H1 (cell line): ENCODE measurements around the gene CHST8. TPM values are rescaled to one million over a fixed set of nuclear protein-coding genes. Genes with fewer than 3 reads are reported as not detected.
A peak's percentile ranks its signal among the peaks of the same experiment; 100 is the strongest.

Experiments
- CTCF ChIA-PET: fragments of 300-600 bp; sonication (Branson Sonifier 250); formaldehyde crosslinking; loops from one replicate; lab custom pipeline; 2021; ENCODE audit not compliant: partially characterized antibody; lab: Charles Lee
- POLR2A ChIA-PET: fragments of 300-600 bp; sonication (Branson Sonifier 250); formaldehyde crosslinking; loops from one replicate; lab custom pipeline; 2021; ENCODE audit warnings: inconsistent platforms; ENCODE audit not compliant: partially characterized antibody; lab: Charles Lee
- DNase-seq, 2 experiments: peaks; one replicate each; pipeline versions ENCODE4 v3.0.0 to v3.0.0-alpha.2; 2010 to 2022; ENCODE audit warnings: low spot score in 2 of 2, low read depth in 1 of 2, mixed read lengths in 1 of 2
- FAIRE-seq: peaks from 2 replicates; lab custom pipeline; 2011; peaks lifted over from hg19 to GRCh38; lab: Jason Lieb, UNC
- H2AFZ ChIP-seq: 2 replicates; pipeline ENCODE4 v1.8.1; 2012; ENCODE audit warnings: low read length, inconsistent platforms
- H2AK5ac ChIP-seq: 2 replicates; pipeline ENCODE4 v1.6.1; 2013; ENCODE audit warnings: low read depth, low read length
- H2BK120ac ChIP-seq: replicated peaks from 2 replicates; pipeline ENCODE3; 2013; ENCODE audit warnings: low read depth, low read length, inconsistent platforms
- H2BK12ac ChIP-seq: 2 replicates; pipeline ENCODE4 v1.6.1; 2013; ENCODE audit warnings: low read depth, low read length
- H2BK15ac ChIP-seq: 2 replicates; pipeline ENCODE4 v1.6.1; 2013; ENCODE audit warnings: low read length
- H2BK20ac ChIP-seq: 2 replicates; pipeline ENCODE4 v1.6.1; 2013; ENCODE audit warnings: low read length
- H2BK5ac ChIP-seq: 2 replicates; pipeline ENCODE4 v1.6.1; 2013; ENCODE audit warnings: low read depth, low read length
- H3K14ac ChIP-seq: 2 replicates; pipeline ENCODE4 v1.6.1; 2013; ENCODE audit warnings: inconsistent platforms; ENCODE audit not compliant: insufficient read length
- H3K18ac ChIP-seq: 2 replicates; pipeline ENCODE4 v1.6.1; 2013; ENCODE audit warnings: low read length; ENCODE audit errors: extremely low read depth
- H3K23ac ChIP-seq: 2 replicates; pipeline ENCODE4 v1.6.1; 2013; ENCODE audit warnings: inconsistent platforms; ENCODE audit not compliant: insufficient read length
- H3K23me2 ChIP-seq: 2 replicates; pipeline ENCODE4 v1.6.1; 2013; ENCODE audit warnings: low read depth, low read length
- H3K27ac ChIP-seq: 2 replicates; pipeline ENCODE4 v1.6.1; 2011; ENCODE audit warnings: low read depth, low read length, inconsistent platforms
- H3K27me3 ChIP-seq, 4 experiments: replicated peaks in 1 of 4; 1 replicate in 1 of 4; 2 replicates in 3 of 4; pipeline versions ENCODE4 v1.6.1 to v1.8.1; 2011 to 2013; ENCODE audit warnings: low read length in 3 of 4, mild to moderate bottlenecking in 3 of 4, inconsistent platforms in 2 of 4, mixed read lengths in 2 of 4, moderate library complexity in 1 of 4; ENCODE audit not compliant: control insufficient read depth in 3 of 4, insufficient read depth in 3 of 4; ENCODE audit errors: extremely low read depth in 1 of 4
- H3K36me3 ChIP-seq, 4 experiments: 2 replicates each; pipeline versions ENCODE4 v1.6.1 to v1.8.1; 2011 to 2013; ENCODE audit warnings: mild to moderate bottlenecking in 4 of 4, low read length in 3 of 4, moderate library complexity in 2 of 4, control low read depth in 1 of 4, inconsistent platforms in 1 of 4; ENCODE audit not compliant: insufficient read depth in 4 of 4, control insufficient read depth in 2 of 4
- H3K4ac ChIP-seq: replicated peaks from 2 replicates; pipeline ENCODE3; 2013; ENCODE audit warnings: low read length, low read depth, mixed read lengths, inconsistent platforms; ENCODE audit not compliant: insufficient read length
- H3K4me1 ChIP-seq, 4 experiments: replicated peaks in 1 of 4; 1 replicate in 1 of 4; 2 replicates in 3 of 4; pipeline versions ENCODE4 v1.6.1 to v1.8.1; 2011 to 2013; ENCODE audit warnings: low read length in 3 of 4, inconsistent platforms in 2 of 4, mixed read lengths in 1 of 4; ENCODE audit not compliant: insufficient read depth in 4 of 4, control insufficient read depth in 3 of 4
- H3K4me2 ChIP-seq, 2 experiments: 2 replicates each; pipeline versions ENCODE4 v1.6.1 to v1.8.1; 2011 to 2013; ENCODE audit warnings: low read depth in 2 of 2, low read length in 2 of 2, control low read depth in 1 of 2, inconsistent platforms in 1 of 2, mild to moderate bottlenecking in 1 of 2; ENCODE audit not compliant: insufficient read depth in 1 of 2
- H3K4me3 ChIP-seq, 4 experiments: fragments of 200-600, 300-600 bp in 1 of 4; sonication (generic), shearing (Covaris generic), sonication (Bioruptor Twin) in 1 of 4; 2 replicates each; pipeline versions ENCODE4 v1.5.1 to v1.8.1; 2011 to 2016; ENCODE audit warnings: low read length in 4 of 4, low read depth in 3 of 4, control low read depth in 2 of 4, inconsistent platforms in 2 of 4, mild to moderate bottlenecking in 2 of 4, mixed read lengths in 1 of 4, moderate library complexity in 1 of 4; ENCODE audit not compliant: insufficient read depth in 2 of 4; ENCODE audit errors: extremely low read depth in 1 of 4
- H3K56ac ChIP-seq: replicated peaks from 2 replicates; pipeline ENCODE3; 2013; ENCODE audit warnings: low read depth, mild to moderate bottlenecking, mixed read lengths, low read length, inconsistent platforms; ENCODE audit not compliant: insufficient read length
- H3K79me1 ChIP-seq: 2 replicates; pipeline ENCODE4 v1.6.1; 2013; ENCODE audit warnings: low read depth, low read length, control low read depth
- H3K79me2 ChIP-seq, 2 experiments: 2 replicates each; pipeline versions ENCODE4 v1.6.1 to v1.8.1; 2012 to 2013; ENCODE audit warnings: low read length in 2 of 2, mild to moderate bottlenecking in 2 of 2, inconsistent platforms in 1 of 2; ENCODE audit not compliant: insufficient read depth in 2 of 2, control insufficient read depth in 1 of 2
- H3K9ac ChIP-seq, 4 experiments: replicated peaks in 1 of 4; 1 replicate in 1 of 4; 2 replicates in 3 of 4; pipeline versions ENCODE4 v1.6.1 to v1.8.1; 2011 to 2013; ENCODE audit warnings: low read depth in 3 of 4, low read length in 3 of 4, control low read depth in 2 of 4, mild to moderate bottlenecking in 2 of 4, moderate library complexity in 2 of 4, inconsistent platforms in 1 of 4; ENCODE audit errors: extremely low read depth in 1 of 4
- H3K9me3 ChIP-seq, 2 experiments: 2 replicates each; pipeline versions ENCODE4 v1.6.1 to v1.8.1; 2012 to 2013; ENCODE audit warnings: mild to moderate bottlenecking in 2 of 2, moderate library complexity in 2 of 2, control low read depth in 1 of 2, inconsistent platforms in 1 of 2, low read depth in 1 of 2, low read length in 1 of 2, mixed read lengths in 1 of 2; ENCODE audit not compliant: insufficient read depth in 2 of 2
- H4K20me1 ChIP-seq, 2 experiments: replicated peaks in 1 of 2; 2 replicates each; pipeline versions ENCODE3 to v1.8.1; 2011 to 2013; ENCODE audit warnings: inconsistent platforms in 2 of 2, low read length in 2 of 2, mild to moderate bottlenecking in 1 of 2; ENCODE audit not compliant: insufficient read depth in 2 of 2, control insufficient read depth in 1 of 2
- H4K5ac ChIP-seq: 2 replicates; pipeline ENCODE4 v1.6.1; 2013; ENCODE audit warnings: low read length, low read depth, mixed read lengths, inconsistent platforms; ENCODE audit not compliant: insufficient read length
- H4K8ac ChIP-seq: 2 replicates; pipeline ENCODE4 v1.8.0; 2013; ENCODE audit warnings: mild to moderate bottlenecking, moderate library complexity, low read length, inconsistent platforms; ENCODE audit not compliant: insufficient read depth; ENCODE audit errors: extremely low read depth
- H4K91ac ChIP-seq: replicated peaks from 2 replicates; pipeline ENCODE3; 2013; ENCODE audit warnings: low read length, mixed read lengths, inconsistent platforms; ENCODE audit not compliant: insufficient read length
- EGR1 ChIP-seq: IDR thresholded peaks from 2 replicates; pipeline ENCODE4 v1.6.1; 2011; ENCODE audit warnings: low read depth, low read length, borderline replicate concordance
- RXRA ChIP-seq: IDR thresholded peaks from 2 replicates; pipeline ENCODE4 v1.6.1; 2011; ENCODE audit warnings: low read depth, mild to moderate bottlenecking, low read length, moderate library complexity; ENCODE audit not compliant: insufficient read depth
- WGBS, 2 experiments: shearing (Covaris generic) in 1 of 2; methylation state at CpG; one replicate each; pipeline versions ENCODE4 v1.1.6 to v1.1.7; 2013 to 2015; ENCODE audit warnings: low lambda C conversion rate in 2 of 2, mixed read lengths in 2 of 2, inconsistent platforms in 1 of 2, low coverage in 1 of 2, missing lambda C conversion rate in 1 of 2; ENCODE audit not compliant: insufficient replicate concordance in 2 of 2, insufficient coverage in 1 of 2, insufficient read length in 1 of 2; ENCODE audit errors: extremely low coverage in 1 of 2, missing lambda C conversion rate in 1 of 2; 5-methylcytosine and 5-hydroxymethylcytosine counted together
- polyA plus RNA-seq, 7 experiments: library from polyadenylated mRNA; depleted of rRNA in 3 of 7; stranded (reverse) in 5 of 7; unstranded in 2 of 7; fragments of >200 nt in 5 of 7; fragments of 200-250 nt in 2 of 7; gene quantifications; 1 replicate in 5 of 7; 2 replicates in 1 of 7; 4 replicates in 1 of 7; pipeline versions ENCODE4 v1.2.1 to v1.2.3, GENCODE V29; 2011 to 2013; ENCODE audit warnings: missing spikeins in 2 of 7, mixed read lengths in 2 of 7
- total RNA-seq: library from RNA; stranded (reverse); fragmentation: NEBNext Ultra II Directional; extraction: Animal tissue kit (Norgen Biotek cat#: 25700); gene quantifications from 2 replicates; pipeline ENCODE4 v1.2.1, GENCODE V29; 2021

Gene CHST8
- total and polyA plus RNA-seq, 2 of the 8 experiments (the other 6 are each of a cell fraction or from before 2014, with no cell fraction given): 10.8 to 28.2 TPM

DNA sequence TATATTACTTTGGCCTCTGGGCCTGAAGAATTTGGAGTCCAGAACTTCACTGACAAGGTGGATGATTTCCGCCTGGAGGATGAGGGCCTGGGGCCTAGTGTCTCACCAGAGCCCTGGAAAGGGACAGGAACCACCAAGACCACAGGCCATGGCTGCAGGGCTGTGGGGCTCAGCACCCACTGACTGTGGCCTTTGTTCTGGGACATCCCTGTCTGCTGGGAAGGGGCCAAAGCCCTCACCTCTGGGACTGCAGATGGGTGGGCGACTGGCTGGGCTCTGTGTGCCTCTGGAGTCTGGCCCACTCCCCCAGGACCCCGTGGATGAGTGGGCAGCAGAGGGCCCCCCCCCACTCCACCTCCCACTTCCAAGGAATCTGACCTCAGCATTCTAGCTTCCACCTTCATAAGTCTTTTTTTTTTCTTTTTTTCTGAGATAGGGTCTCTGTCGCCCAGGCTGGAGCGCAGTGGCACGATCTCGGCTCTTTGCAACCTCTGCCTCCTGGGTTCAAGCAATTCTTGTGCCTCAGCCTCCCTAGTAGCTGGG lies 20.3 kb downstream of the CHST8 start:
- no peak overlapping the region for H3K9ac ChIP-seq
- FAIRE-seq (no peak), DNase-seq (no peak)
- WGBS, 2 experiments: 91% methylated on average over 7 of the region's 7 CpGs; no CpG with 5 or more reads in 1 of the 2 experiments
- H3K79me2 ChIP-seq: no peaks in the 10 kb centered on the region; a peak in 1 of 4 replicates
- peak overlapping the region; percentile 88 for H4K91ac ChIP-seq
- no peaks in the 10 kb centered on the region for H3K9me3 ChIP-seq
- no peak overlapping the region for H3K4ac ChIP-seq
- no peak overlapping the region for H2BK120ac ChIP-seq
- no peak overlapping the region for H3K23ac ChIP-seq
- H2AK5ac ChIP-seq: peak overlapping the region; percentile 90; the same call in 1 of the 2 replicates
- no peaks in the 10 kb centered on the region for H3K27me3 ChIP-seq
- H4K20me1 ChIP-seq: no peaks in the 10 kb centered on the region
- peak overlapping the region; percentile 50; the same call in 1 of the 2 replicates for H2BK12ac ChIP-seq
- no peak overlapping the region for H4K5ac ChIP-seq
- ChIA-PET POLR2A (interaction anchor here (2.0 kb wide), 1 partner anchor 19 kb away, joined by 11 read pairs; no protein-coding TSS in a partner anchor), CTCF (interaction anchor here (1.7 kb wide), 1 partner anchor 18 kb away, joined by 6 read pairs; no protein-coding TSS in a partner anchor)
- H3K14ac ChIP-seq: no peak overlapping the region
- peaks cover 1% of the 10 kb centered on the region; the same call in 1 of the 2 replicates for H3K23me2 ChIP-seq
- H2BK5ac ChIP-seq: peak overlapping the region; percentile 84; the same call in 1 of the 2 replicates
- no peak overlapping the region for H3K56ac ChIP-seq
- no peak overlapping the region for H3K4me3 ChIP-seq
- no peaks in the 10 kb centered on the region; the same call in none of the 2 replicates for H3K79me1 ChIP-seq
- H3K27ac ChIP-seq: no peak overlapping the region
- peak overlapping the region; percentile 83; the same call in 1 of the 2 replicates for H3K18ac ChIP-seq
- TF ChIP-seq EGR1 (no peak), RXRA (no peak)
- no peak overlapping the region for H2BK20ac ChIP-seq
- H2BK15ac ChIP-seq: peak overlapping the region; percentile 88; the same call in 1 of the 2 replicates
- H3K36me3 ChIP-seq: no peaks in the 10 kb centered on the region
- peaks cover 5 to 30% (median 16%) of the 10 kb centered on the region in 4 experiments; a peak in 6 of 7 replicates for H3K4me1 ChIP-seq
- H4K8ac ChIP-seq: no peak overlapping the region
- no peak overlapping the region for H3K4me2 ChIP-seq
- no peak overlapping the region for H2AFZ ChIP-seq
